ENCODE measurements around the gene NUP62CL.
"Not testable (repeated sequence)": the region's sequence is repeated elsewhere in the genome, so short reads cannot be mapped to it uniquely, and the experiment has no call there.

Gene NUP62CL

GRCh38 chrX:107205770-107206696, at the start of gene NUP62CL, which contains the start of gene DNAAF6:
TSS of gene NUP62CL (minus strand) at chrX:107206433. CDS start at chrX:107175146, 31,287 bp downstream.
TSS of gene DNAAF6 (plus strand) at chrX:107206611. CDS start at chrX:107212876, 6,265 bp downstream.
- DNase-seq (ENCODE audit: low spot score): peak; percentile 90

GRCh38 chrX:107228486-107228819, 22.2 kb upstream of the NUP62CL start:
- no peak for DNase-seq (ENCODE audit: low spot score)

- DNase-seq (ENCODE audit: low spot score): no peak
These were observed 21.7 kb upstream of the NUP62CL start for GRCh38 chrX:107227780-107228485.

GRCh38 chrX:107226757-107227156, 20.5 kb upstream of the NUP62CL start:
- DNase-seq (ENCODE audit: low spot score): no peak

GRCh38 chrX:107213477-107213876, 7.2 kb upstream of the NUP62CL start:
- DNase-seq (ENCODE audit: low spot score): no peak

- no peak for DNase-seq (ENCODE audit: low spot score)
These were observed 1.7 kb upstream of the NUP62CL start for GRCh38 chrX:107207943-107208342.

GRCh38 chrX:107207089-107207488, 856 bp upstream of the NUP62CL start:
- DNase-seq (ENCODE audit: low spot score): no peak

GRCh38 chrX:107206697-107207065, 448 bp upstream of the NUP62CL start:
- no peak for DNase-seq (ENCODE audit: low spot score)

GRCh38 chrX:107204068-107204605, 2.1 kb downstream of the NUP62CL start:
- no peak for DNase-seq (ENCODE audit: low spot score)

GRCh38 chrX:107199491-107199890, 6.7 kb downstream of the NUP62CL start:
- no peak for DNase-seq (ENCODE audit: low spot score)

- not testable (repeated sequence) for DNase-seq (ENCODE audit: low spot score)
These were observed 8.2 kb downstream of the NUP62CL start for GRCh38 chrX:107198074-107198473.

GRCh38 chrX:107197319-107197718, 8.9 kb downstream of the NUP62CL start:
- no peak for DNase-seq (ENCODE audit: low spot score)

- no peak for DNase-seq (ENCODE audit: low spot score)
These were observed 34.7 kb downstream of the NUP62CL start for GRCh38 chrX:107171369-107172102.

GRCh38 chrX:107168712-107169111, 37.5 kb downstream of the NUP62CL start:
- no peak for DNase-seq (ENCODE audit: low spot score)

- DNase-seq (ENCODE audit: low spot score): no peak
These were observed 38.0 kb downstream of the NUP62CL start for GRCh38 chrX:107168257-107168656.

- no peak for DNase-seq (ENCODE audit: low spot score)
These were observed 38.9 kb downstream of the NUP62CL start for GRCh38 chrX:107167163-107167921.

- not testable (repeated sequence) for DNase-seq (ENCODE audit: low spot score)
These were observed 48.6 kb downstream of the NUP62CL start for GRCh38 chrX:107157618-107158017.

GRCh38 chrX:107155621-107156430, 50.4 kb downstream of the NUP62CL start:
- DNase-seq (ENCODE audit: low spot score): not testable (repeated sequence)

- DNase-seq (ENCODE audit: low spot score): peak; percentile 73
These were observed 51.2 kb downstream of the NUP62CL start for GRCh38 chrX:107154787-107155620.

GRCh38 chrX:107153005-107153404, 53.2 kb downstream of the NUP62CL start:
- no peak for DNase-seq (ENCODE audit: low spot score)
